HFF-Myc (cell line): ENCODE measurements around the gene RAB13.

Experiments
- DNase-seq: peaks from one replicate; pipeline ENCODE4 v3.0.0-alpha.2; 2011; ENCODE audit warnings: low read depth; ENCODE audit errors: extremely low read depth
- H3K4me3 ChIP-seq: replicated peaks from 2 replicates; pipeline ENCODE4 v1.5.1; 2011; ENCODE audit warnings: low read depth, mild to moderate bottlenecking, control low read depth, low read length
- CTCF ChIP-seq: IDR thresholded peaks from 2 replicates; pipeline ENCODE4 v1.5.1; 2012; ENCODE audit warnings: mild to moderate bottlenecking, low read depth, low read length, control low read depth; ENCODE audit errors: missing control alignments

The RAB13 gene

GRCh38 chr1:153977250-153978240 is 8.6 kb downstream of the RAB13 start, which contains the start of gene JTB:
TSS of gene JTB (minus strand) at chr1:153977674. CDS start at chr1:153977252, 422 bp downstream.
- DNase-seq, result peak; percentile 51
- no peak for TF ChIP-seq CTCF
- peak within 1 kb of the TSS; percentile 78 for H3K4me3 ChIP-seq

DNA sequence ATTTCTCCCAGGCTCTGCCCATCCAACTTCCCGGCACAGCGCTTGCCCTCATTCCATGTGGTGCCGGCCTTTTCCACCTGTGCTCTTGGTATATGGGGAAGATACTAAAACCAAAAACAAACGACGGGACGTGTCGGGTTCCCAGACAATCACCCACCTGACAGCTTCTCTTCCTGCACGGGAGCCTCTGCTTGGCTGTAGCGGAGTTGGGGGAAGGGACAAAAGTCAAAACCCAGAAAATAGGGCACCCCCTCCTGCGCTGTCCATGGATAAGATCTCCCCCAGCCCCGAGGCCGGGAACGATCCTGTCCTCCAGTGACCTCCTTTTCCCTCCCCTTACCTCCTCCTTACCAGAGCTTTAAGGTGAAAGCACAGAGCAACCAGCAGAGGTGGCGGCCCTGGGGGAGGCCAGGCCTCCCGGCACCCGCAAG is 9.3 kb downstream of the RAB13 start:
- H3K4me3 ChIP-seq, result peak overlapping the region; percentile 78
- no peak for TF ChIP-seq CTCF
- DNase-seq, result no peak

GRCh38 chr1:153973525-153973924 is 12.6 kb downstream of the RAB13 start:
- no peak overlapping the region for H3K4me3 ChIP-seq
- no peak for DNase-seq
- no peak for TF ChIP-seq CTCF

GRCh38 chr1:153973071-153973470 is 13.1 kb downstream of the RAB13 start:
- no peak for TF ChIP-seq CTCF
- no peak for DNase-seq
- no peak overlapping the region for H3K4me3 ChIP-seq

- no peak overlapping the region for H3K4me3 ChIP-seq
- no peak for TF ChIP-seq CTCF
- DNase-seq, result no peak
These were observed 15.8 kb downstream of the RAB13 start for GRCh38 chr1:153970346-153970745.

- DNase-seq, result no peak
- TF ChIP-seq CTCF, result no peak
- H3K4me3 ChIP-seq, result peak overlapping the region; percentile 68
These were observed 17.2 kb downstream of the RAB13 start for GRCh38 chr1:153968972-153969371.

DNA sequence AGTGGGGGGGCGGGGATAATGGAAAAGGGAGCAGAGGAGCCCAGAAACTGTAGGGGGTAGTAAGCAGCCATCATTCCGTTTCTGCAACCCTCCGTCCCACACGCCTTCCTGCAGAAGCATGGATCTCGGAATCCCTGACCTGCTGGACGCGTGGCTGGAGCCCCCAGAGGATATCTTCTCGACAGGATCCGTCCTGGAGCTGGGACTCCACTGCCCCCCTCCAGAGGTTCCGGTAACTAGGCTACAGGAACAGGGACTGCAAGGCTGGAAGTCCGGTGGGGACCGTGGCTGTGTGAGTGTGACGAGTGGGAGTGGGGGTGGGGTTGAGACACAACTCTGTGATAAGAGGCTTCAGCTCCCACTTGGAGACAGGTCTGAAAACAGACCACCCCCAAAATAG is 17.7 kb downstream of the RAB13 start:
- no peak for DNase-seq
- peak overlapping the region; percentile 68 for H3K4me3 ChIP-seq
- no peak for TF ChIP-seq CTCF
